ENCODE results near the gene SON.

DNA sequence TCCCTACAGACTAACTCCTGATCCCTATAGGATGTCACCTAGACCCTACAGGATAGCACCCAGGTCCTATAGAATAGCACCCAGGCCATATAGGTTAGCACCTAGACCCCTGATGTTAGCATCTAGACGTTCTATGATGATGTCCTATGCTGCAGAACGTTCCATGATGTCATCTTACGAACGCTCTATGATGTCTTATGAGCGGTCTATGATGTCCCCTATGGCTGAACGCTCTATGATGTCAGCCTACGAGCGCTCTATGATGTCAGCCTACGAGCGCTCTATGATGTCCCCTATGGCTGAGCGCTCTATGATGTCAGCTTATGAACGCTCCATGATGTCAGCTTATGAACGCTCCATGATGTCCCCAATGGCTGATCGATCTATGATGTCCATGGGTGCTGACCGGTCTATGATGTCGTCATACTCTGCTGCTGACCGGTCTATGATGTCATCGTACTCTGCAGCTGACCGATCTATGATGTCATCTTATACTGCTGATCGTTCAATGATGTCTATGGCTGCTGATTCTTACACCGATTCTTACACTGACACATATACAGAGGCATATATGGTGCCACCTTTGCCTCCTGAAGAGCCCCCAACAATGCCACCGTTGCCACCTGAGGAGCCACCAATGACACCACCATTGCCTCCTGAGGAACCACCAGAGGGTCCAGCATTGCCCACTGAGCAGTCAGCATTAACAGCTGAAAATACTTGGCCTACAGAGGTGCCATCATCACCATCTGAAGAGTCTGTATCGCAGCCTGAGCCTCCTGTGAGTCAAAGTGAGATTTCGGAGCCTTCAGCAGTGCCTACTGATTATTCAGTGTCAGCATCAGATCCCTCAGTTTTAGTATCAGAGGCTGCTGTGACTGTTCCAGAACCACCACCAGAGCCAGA, 9.5 kb downstream of the SON start:
- TF ChIP-seq, protein P1, sequence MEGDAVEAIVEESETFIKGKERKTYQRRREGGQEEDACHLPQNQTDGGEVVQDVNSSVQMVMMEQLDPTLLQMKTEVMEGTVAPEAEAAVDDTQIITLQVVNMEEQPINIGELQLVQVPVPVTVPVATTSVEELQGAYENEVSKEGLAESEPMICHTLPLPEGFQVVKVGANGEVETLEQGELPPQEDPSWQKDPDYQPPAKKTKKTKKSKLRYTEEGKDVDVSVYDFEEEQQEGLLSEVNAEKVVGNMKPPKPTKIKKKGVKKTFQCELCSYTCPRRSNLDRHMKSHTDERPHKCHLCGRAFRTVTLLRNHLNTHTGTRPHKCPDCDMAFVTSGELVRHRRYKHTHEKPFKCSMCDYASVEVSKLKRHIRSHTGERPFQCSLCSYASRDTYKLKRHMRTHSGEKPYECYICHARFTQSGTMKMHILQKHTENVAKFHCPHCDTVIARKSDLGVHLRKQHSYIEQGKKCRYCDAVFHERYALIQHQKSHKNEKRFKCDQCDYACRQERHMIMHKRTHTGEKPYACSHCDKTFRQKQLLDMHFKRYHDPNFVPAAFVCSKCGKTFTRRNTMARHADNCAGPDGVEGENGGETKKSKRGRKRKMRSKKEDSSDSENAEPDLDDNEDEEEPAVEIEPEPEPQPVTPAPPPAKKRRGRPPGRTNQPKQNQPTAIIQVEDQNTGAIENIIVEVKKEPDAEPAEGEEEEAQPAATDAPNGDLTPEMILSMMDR (IDR thresholded peaks at IDR 0.05) = no peak
- TF ChIP-seq REST (IDR thresholded peaks at IDR 0.05; ENCODE audit: insufficient read depth in 1 of 2, low read depth in 2 of 2, low read length in 1 of 2) = no peak
